Keratinocyte (primary cell): Measurements from ENCODE around the gene NRROS. TPM values are rescaled to one million over a fixed set of nuclear protein-coding genes. Genes with fewer than 3 reads are reported as not detected.
"Not testable (repeated sequence)": the region's sequence is repeated elsewhere in the genome, so short reads cannot be mapped to it uniquely, and the experiment has no call there.

Experiments used
- DNase-seq: peaks from one replicate; pipeline ENCODE4 v3.0.0-alpha.2; 2011; ENCODE audit warnings: low read depth, missing footprints, low spot score
- FAIRE-seq: peaks from 2 replicates; lab custom pipeline; 2011; peaks lifted over from hg19 to GRCh38; lab: Jason Lieb, UNC
- H2AFZ ChIP-seq: 2 replicates; pipeline ENCODE4 v1.6.0; 2012; ENCODE audit warnings: low read length, control low read depth, inconsistent platforms; ENCODE audit not compliant: control insufficient read depth
- H3K27ac ChIP-seq: 2 replicates; pipeline ENCODE4 v1.5.1; 2011; ENCODE audit warnings: low read length; ENCODE audit not compliant: control insufficient read depth, insufficient read depth
- H3K27me3 ChIP-seq: 3 replicates; pipeline ENCODE4 v1.6.0; 2011; ENCODE audit warnings: low read length; ENCODE audit not compliant: control insufficient read depth, insufficient read depth; ENCODE audit errors: extremely low read depth
- H3K36me3 ChIP-seq, 2 experiments: 2 replicates in 1 of 2; 3 replicates in 1 of 2; pipeline ENCODE4 v1.5.1; 2011; ENCODE audit warnings: low read length in 2 of 2, mild to moderate bottlenecking in 1 of 2; ENCODE audit not compliant: control insufficient read depth in 2 of 2, insufficient read depth in 2 of 2; ENCODE audit errors: extremely low read depth in 1 of 2
- H3K4me1 ChIP-seq: 3 replicates; pipeline ENCODE4 v1.5.1; 2011; ENCODE audit warnings: low read length; ENCODE audit not compliant: control insufficient read depth, insufficient read depth; ENCODE audit errors: extremely low read depth
- H3K4me2 ChIP-seq: 3 replicates; pipeline ENCODE4 v1.6.0; 2011; ENCODE audit warnings: low read depth, low read length; ENCODE audit not compliant: control insufficient read depth, insufficient read depth; ENCODE audit errors: extremely low read depth
- H3K4me3 ChIP-seq, 3 experiments: fragments of 200-600 bp in 1 of 3; sonication (generic) in 1 of 3; 2 replicates in 2 of 3; 3 replicates in 1 of 3; pipeline ENCODE4 v1.5.1; 2011 to 2016; ENCODE audit warnings: low read length in 3 of 3, mild to moderate bottlenecking in 3 of 3, control low read depth in 2 of 3, inconsistent platforms in 1 of 3, low read depth in 1 of 3, mixed read lengths in 1 of 3, mixed run types in 1 of 3, moderate library complexity in 1 of 3; ENCODE audit not compliant: control insufficient read depth in 2 of 3, insufficient read depth in 2 of 3; ENCODE audit errors: extremely low read depth in 1 of 3
- H3K79me2 ChIP-seq: 2 replicates; pipeline ENCODE4 v1.6.0; 2012; ENCODE audit warnings: low read length; ENCODE audit not compliant: control insufficient read depth, insufficient read depth
- H3K9ac ChIP-seq: 3 replicates; pipeline ENCODE4 v1.6.0; 2011; ENCODE audit warnings: low read length; ENCODE audit not compliant: control insufficient read depth, insufficient read depth; ENCODE audit errors: extremely low read depth
- H3K9me1 ChIP-seq: 3 replicates; pipeline ENCODE4 v1.6.0; 2011; ENCODE audit warnings: low read length; ENCODE audit not compliant: control insufficient read depth, insufficient read depth; ENCODE audit errors: extremely low read depth
- H3K9me3 ChIP-seq: 2 replicates; pipeline ENCODE4 v1.5.1; 2012; ENCODE audit warnings: low read depth, low read length; ENCODE audit not compliant: control insufficient read depth
- H4K20me1 ChIP-seq: 3 replicates; pipeline ENCODE4 v1.6.0; 2011; ENCODE audit warnings: low read length; ENCODE audit not compliant: control insufficient read depth, insufficient read depth; ENCODE audit errors: extremely low read depth
- EZH2 ChIP-seq: IDR thresholded peaks from one replicate; pipeline ENCODE4 v1.6.1; 2012; ENCODE audit warnings: inconsistent platforms, mild to moderate bottlenecking, low read length, moderate library complexity
- dilution Hi-C: fragments of 300-500 bp; cut with MboI; formaldehyde crosslinking; loops from one replicate; pipeline ENCODE4 v1.7.0; 2020; ENCODE audit warnings: low sequenced_read_pairs; ENCODE audit not compliant: extremely low pct_ligation_motif_present
- polyA plus RNA-seq, 5 experiments: library from polyadenylated mRNA; depleted of rRNA in 3 of 5; stranded (reverse) in 3 of 5; stranded (forward) in 1 of 5; unstranded in 1 of 5; fragments of >200 nt; gene quantifications; 1 replicate in 1 of 5; 2 replicates in 3 of 5; 3 replicates in 1 of 5; pipeline versions ENCODE4 v1.2.1 to v1.2.3, GENCODE V29; 2011 to 2012; ENCODE audit warnings: missing spikeins in 2 of 5, low read depth in 1 of 5, low replicate concordance in 1 of 5
- TF ChIP-seq, protein P1 (sequence below), 3 experiments: IDR thresholded peaks in 1 of 3; conservative IDR thresholded peaks in 1 of 3; optimal IDR thresholded peaks in 1 of 3; 2 replicates in 2 of 3; 3 replicates in 1 of 3; pipeline versions ENCODE3 to v1.5.1; 2011; ENCODE audit warnings: low read length in 3 of 3, mild to moderate bottlenecking in 3 of 3, moderate library complexity in 2 of 3, control low read depth in 1 of 3, inconsistent platforms in 1 of 3; ENCODE audit not compliant: insufficient read depth in 2 of 3; ENCODE audit errors: extremely low read depth in 1 of 3

The NRROS gene
- polyA plus RNA-seq, 1 donor (not counting 4 experiments of a cell fraction or from before 2014, with no cell fraction given): 0.03 TPM

DNA sequence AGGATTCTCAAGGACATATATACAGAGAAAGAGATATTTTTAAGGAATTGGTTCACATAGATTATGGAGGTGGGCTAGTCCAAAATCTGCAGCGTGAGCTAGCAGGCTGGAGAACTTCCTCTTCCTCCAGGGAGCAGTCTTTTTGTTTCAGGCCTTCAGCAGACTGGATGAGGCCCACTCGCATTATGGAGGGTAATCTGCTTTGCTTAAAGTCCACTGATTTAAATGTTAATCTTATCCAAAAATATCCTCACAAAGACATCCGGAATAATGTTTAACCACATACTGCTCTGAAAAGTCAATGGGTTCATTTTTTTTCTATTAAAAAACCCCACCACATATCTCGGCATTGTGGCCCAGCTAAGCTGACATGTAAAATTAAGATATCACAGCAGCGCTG, 22.2 kb upstream of the NRROS start:
- H3K36me3 ChIP-seq: no peaks in the 10 kb centered on the region
- no peak for TF ChIP-seq EZH2
- TF ChIP-seq, protein P1, sequence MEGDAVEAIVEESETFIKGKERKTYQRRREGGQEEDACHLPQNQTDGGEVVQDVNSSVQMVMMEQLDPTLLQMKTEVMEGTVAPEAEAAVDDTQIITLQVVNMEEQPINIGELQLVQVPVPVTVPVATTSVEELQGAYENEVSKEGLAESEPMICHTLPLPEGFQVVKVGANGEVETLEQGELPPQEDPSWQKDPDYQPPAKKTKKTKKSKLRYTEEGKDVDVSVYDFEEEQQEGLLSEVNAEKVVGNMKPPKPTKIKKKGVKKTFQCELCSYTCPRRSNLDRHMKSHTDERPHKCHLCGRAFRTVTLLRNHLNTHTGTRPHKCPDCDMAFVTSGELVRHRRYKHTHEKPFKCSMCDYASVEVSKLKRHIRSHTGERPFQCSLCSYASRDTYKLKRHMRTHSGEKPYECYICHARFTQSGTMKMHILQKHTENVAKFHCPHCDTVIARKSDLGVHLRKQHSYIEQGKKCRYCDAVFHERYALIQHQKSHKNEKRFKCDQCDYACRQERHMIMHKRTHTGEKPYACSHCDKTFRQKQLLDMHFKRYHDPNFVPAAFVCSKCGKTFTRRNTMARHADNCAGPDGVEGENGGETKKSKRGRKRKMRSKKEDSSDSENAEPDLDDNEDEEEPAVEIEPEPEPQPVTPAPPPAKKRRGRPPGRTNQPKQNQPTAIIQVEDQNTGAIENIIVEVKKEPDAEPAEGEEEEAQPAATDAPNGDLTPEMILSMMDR (optimal IDR thresholded peaks at IDR 0.05 in 1 of 3, IDR thresholded peaks at IDR 0.05 in 1 of 3, conservative IDR thresholded peaks at IDR 0.05 in 1 of 3; ENCODE audit: extremely low read depth in 1 of 3, insufficient read depth in 2 of 3, low read length in 3 of 3): no peak
- H3K4me3 ChIP-seq: no peak overlapping the region
- no peaks in the 10 kb centered on the region for H3K4me1 ChIP-seq
- H3K79me2 ChIP-seq: no peaks in the 10 kb centered on the region
- no peaks in the 10 kb centered on the region for H3K27me3 ChIP-seq
- no peak overlapping the region for H3K4me2 ChIP-seq
- dilution Hi-C loops: no loop called here
- H4K20me1 ChIP-seq: no peaks in the 10 kb centered on the region
- DNase-seq: no peak
- H3K9me3 ChIP-seq: no peaks in the 10 kb centered on the region
- H3K9me1 ChIP-seq: no peaks in the 10 kb centered on the region
- no peak for FAIRE-seq
- H2AFZ ChIP-seq: no peak overlapping the region
- H3K27ac ChIP-seq: no peak overlapping the region
- no peak overlapping the region for H3K9ac ChIP-seq

DNA sequence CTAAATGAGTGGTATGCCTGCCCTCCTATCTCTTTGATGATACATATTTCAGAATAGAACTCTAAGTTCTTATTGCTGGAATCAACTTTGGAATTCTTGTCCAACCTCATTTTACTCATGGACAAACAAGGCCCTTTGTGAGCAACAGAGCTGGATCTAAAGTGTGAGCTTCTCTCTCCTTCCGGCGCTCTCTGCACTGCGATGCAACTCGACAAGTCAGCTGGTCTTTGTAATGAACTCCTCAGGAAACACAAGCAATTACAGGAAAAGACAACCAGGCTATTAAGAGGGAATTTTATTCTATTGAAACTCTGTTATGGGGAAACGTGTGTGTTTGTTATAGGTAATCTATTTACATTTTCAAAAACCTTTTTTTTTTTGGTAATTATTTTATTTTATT, 20.3 kb upstream of the NRROS start:
- FAIRE-seq (no peak), DNase-seq (no peak)
- Histone ChIP-seq H2AFZ (no peak overlapping the region), H3K27me3 (no peaks in the 10 kb centered on the region), H3K4me1 (no peaks in the 10 kb centered on the region), H3K4me3 (no peak overlapping the region), H3K9me1 (no peaks in the 10 kb centered on the region), H3K36me3 (no peaks in the 10 kb centered on the region), H3K9me3 (no peaks in the 10 kb centered on the region), H3K79me2 (no peaks in the 10 kb centered on the region), H3K27ac (no peak overlapping the region), H4K20me1 (no peaks in the 10 kb centered on the region), H3K4me2 (no peak overlapping the region), H3K9ac (no peak overlapping the region)
- no peak for TF ChIP-seq EZH2
- dilution Hi-C loops: no loop called here

GRCh38 chr3:196619627-196620026, 19.9 kb upstream of the NRROS start:
- H3K4me3 ChIP-seq, H3K4me1 ChIP-seq, H3K9me1 ChIP-seq, DNase-seq, H3K27me3 ChIP-seq, H3K9ac ChIP-seq, H3K9me3 ChIP-seq, H3K27ac ChIP-seq, H3K79me2 ChIP-seq, H4K20me1 ChIP-seq, H3K36me3 ChIP-seq, dilution Hi-C loops, H3K4me2 ChIP-seq, FAIRE-seq, H2AFZ ChIP-seq: not testable (repeated sequence)
